ENCODE results near the gene WNT11. TPM values are rescaled to one million over a fixed set of nuclear protein-coding genes. Genes with fewer than 3 reads are reported as not detected.

The WNT11 gene
- total and polyA plus RNA-seq, 2 of the 13 experiments (the other 11 are each of a cell fraction or from before 2014, with no cell fraction given) = 0.34 to 0.66 TPM

DNA sequence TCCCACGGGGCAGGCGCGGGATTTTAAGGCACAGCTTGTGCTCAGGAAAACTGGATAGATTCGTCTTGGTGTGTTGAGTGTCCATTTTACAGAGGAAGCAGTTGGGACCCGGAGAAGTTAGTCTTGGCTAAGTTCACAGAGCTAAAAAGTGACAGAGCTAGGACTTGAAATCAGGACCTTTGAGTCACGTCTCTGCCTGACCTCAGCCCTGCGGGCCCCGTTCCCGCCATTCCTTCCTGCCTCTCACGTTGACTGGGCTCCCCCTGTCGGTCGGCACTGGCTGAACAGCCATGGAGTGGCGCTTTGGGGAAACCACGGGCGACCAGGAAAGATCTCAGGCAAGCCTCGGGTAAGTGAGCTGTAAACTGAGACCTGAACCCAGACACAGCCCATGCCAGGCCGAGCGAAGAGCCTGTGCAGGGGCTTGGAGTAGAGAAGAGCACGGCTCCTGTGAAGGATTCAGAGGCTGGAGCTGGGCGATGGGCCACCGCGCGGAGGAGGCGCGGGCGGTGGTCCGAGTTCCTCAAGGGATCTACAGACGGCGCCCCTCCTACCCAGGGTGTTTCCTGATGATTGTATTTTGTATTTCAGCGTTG is 54.1 kb downstream of the WNT11 start (continued):
- TF ChIP-seq, protein P1, sequence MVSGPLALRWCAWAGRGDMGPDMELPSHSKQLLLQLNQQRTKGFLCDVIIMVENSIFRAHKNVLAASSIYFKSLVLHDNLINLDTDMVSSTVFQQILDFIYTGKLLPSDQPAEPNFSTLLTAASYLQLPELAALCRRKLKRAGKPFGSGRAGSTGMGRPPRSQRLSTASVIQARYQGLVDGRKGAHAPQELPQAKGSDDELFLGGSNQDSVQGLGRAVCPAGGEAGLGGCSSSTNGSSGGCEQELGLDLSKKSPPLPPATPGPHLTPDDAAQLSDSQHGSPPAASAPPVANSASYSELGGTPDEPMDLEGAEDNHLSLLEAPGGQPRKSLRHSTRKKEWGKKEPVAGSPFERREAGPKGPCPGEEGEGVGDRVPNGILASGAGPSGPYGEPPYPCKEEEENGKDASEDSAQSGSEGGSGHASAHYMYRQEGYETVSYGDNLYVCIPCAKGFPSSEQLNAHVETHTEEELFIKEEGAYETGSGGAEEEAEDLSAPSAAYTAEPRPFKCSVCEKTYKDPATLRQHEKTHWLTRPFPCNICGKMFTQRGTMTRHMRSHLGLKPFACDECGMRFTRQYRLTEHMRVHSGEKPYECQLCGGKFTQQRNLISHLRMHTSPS (CRISPR knock-in tag; IDR thresholded peaks at IDR 0.05; ENCODE audit: low read depth) = no peak
- TF ChIP-seq ZFX (CRISPR knock-in tag; IDR thresholded peaks at IDR 0.05; ENCODE audit: low read depth) (peak; percentile 22; the same call in 1 of the 2 replicates), NFKB2 (CRISPR knock-in tag; IDR thresholded peaks at IDR 0.05; ENCODE audit: borderline replicate concordance) (peak; percentile 25; the same call in 1 of the 2 replicates), HNF1B (CRISPR knock-in tag; IDR thresholded peaks at IDR 0.05) (peak; percentile 51; the same call in 1 of the 2 replicates), HHEX (CRISPR knock-in tag; IDR thresholded peaks at IDR 0.05) (no peak), CCDC6 (CRISPR knock-in tag; IDR thresholded peaks at IDR 0.05) (0 out of 2 replicates have a peak, but pooled peaks have one; percentile 39), RARG (CRISPR knock-in tag; IDR thresholded peaks at IDR 0.05; ENCODE audit: low read depth) (no peak), ZMYM4 (CRISPR knock-in tag; IDR thresholded peaks at IDR 0.05) (peak; percentile 63), RBAK (CRISPR knock-in tag; IDR thresholded peaks at IDR 0.05) (no peak), SKI (IDR thresholded peaks at IDR 0.05; ENCODE audit: partially characterized antibody) (no peak), PPARG (CRISPR knock-in tag; conservative IDR thresholded peaks at IDR 0.05) (no peak; the same call in 1 of the 2 replicates), PTBP1 (IDR thresholded peaks at IDR 0.05; ENCODE audit: low read depth, low read length, poor library complexity, severe bottlenecking) (no peak), RAD51 (IDR thresholded peaks at IDR 0.05; ENCODE audit: borderline replicate concordance) (no peak), SMARCC2 (IDR thresholded peaks at IDR 0.05) (no peak)
- TF ChIP-seq, protein P2, sequence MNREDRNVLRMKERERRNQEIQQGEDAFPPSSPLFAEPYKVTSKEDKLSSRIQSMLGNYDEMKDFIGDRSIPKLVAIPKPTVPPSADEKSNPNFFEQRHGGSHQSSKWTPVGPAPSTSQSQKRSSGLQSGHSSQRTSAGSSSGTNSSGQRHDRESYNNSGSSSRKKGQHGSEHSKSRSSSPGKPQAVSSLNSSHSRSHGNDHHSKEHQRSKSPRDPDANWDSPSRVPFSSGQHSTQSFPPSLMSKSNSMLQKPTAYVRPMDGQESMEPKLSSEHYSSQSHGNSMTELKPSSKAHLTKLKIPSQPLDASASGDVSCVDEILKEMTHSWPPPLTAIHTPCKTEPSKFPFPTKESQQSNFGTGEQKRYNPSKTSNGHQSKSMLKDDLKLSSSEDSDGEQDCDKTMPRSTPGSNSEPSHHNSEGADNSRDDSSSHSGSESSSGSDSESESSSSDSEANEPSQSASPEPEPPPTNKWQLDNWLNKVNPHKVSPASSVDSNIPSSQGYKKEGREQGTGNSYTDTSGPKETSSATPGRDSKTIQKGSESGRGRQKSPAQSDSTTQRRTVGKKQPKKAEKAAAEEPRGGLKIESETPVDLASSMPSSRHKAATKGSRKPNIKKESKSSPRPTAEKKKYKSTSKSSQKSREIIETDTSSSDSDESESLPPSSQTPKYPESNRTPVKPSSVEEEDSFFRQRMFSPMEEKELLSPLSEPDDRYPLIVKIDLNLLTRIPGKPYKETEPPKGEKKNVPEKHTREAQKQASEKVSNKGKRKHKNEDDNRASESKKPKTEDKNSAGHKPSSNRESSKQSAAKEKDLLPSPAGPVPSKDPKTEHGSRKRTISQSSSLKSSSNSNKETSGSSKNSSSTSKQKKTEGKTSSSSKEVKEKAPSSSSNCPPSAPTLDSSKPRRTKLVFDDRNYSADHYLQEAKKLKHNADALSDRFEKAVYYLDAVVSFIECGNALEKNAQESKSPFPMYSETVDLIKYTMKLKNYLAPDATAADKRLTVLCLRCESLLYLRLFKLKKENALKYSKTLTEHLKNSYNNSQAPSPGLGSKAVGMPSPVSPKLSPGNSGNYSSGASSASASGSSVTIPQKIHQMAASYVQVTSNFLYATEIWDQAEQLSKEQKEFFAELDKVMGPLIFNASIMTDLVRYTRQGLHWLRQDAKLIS (CRISPR knock-in tag; IDR thresholded peaks at IDR 0.05) = no peak
- TF ChIP-seq, protein P3, sequence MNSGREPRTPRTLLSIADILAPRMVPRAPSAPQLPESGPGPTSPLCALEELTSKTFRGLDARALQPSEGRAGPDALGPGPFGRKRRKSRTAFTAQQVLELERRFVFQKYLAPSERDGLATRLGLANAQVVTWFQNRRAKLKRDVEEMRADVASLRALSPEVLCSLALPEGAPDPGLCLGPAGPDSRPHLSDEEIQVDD (CRISPR knock-in tag; IDR thresholded peaks at IDR 0.05; ENCODE audit: borderline replicate concordance) = no peak
- TF ChIP-seq, protein P4, sequence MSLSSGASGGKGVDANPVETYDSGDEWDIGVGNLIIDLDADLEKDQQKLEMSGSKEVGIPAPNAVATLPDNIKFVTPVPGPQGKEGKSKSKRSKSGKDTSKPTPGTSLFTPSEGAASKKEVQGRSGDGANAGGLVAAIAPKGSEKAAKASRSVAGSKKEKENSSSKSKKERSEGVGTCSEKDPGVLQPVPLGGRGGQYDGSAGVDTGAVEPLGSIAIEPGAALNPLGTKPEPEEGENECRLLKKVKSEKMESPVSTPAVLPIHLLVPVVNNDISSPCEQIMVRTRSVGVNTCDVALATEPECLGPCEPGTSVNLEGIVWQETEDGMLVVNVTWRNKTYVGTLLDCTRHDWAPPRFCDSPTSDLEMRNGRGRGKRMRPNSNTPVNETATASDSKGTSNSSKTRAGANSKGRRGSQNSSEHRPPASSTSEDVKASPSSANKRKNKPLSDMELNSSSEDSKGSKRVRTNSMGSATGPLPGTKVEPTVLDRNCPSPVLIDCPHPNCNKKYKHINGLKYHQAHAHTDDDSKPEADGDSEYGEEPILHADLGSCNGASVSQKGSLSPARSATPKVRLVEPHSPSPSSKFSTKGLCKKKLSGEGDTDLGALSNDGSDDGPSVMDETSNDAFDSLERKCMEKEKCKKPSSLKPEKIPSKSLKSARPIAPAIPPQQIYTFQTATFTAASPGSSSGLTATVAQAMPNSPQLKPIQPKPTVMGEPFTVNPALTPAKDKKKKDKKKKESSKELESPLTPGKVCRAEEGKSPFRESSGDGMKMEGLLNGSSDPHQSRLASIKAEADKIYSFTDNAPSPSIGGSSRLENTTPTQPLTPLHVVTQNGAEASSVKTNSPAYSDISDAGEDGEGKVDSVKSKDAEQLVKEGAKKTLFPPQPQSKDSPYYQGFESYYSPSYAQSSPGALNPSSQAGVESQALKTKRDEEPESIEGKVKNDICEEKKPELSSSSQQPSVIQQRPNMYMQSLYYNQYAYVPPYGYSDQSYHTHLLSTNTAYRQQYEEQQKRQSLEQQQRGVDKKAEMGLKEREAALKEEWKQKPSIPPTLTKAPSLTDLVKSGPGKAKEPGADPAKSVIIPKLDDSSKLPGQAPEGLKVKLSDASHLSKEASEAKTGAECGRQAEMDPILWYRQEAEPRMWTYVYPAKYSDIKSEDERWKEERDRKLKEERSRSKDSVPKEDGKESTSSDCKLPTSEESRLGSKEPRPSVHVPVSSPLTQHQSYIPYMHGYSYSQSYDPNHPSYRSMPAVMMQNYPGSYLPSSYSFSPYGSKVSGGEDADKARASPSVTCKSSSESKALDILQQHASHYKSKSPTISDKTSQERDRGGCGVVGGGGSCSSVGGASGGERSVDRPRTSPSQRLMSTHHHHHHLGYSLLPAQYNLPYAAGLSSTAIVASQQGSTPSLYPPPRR (CRISPR knock-in tag; IDR thresholded peaks at IDR 0.05; ENCODE audit: borderline replicate concordance) = no peak
